Measurements from ENCODE around the gene NBPF15.
"Not testable (repeated sequence)": the region's sequence is repeated elsewhere in the genome, so short reads cannot be mapped to it uniquely, and the experiment has no call there.

Gene NBPF15

GRCh38 chr1:144439737-144440136 is 21.7 kb downstream of the NBPF15 start:
- not testable (repeated sequence) for H3K36me3 ChIP-seq (ENCODE audit: control insufficient read depth, insufficient read depth, low read length); H4K5ac ChIP-seq (ENCODE audit: low read length); H3K23ac ChIP-seq (ENCODE audit: low read length); H3K56ac ChIP-seq (ENCODE audit: low read length); H3K4me3 ChIP-seq (ENCODE audit: low read length); H3K79me1 ChIP-seq (ENCODE audit: low read length); H3K79me2 ChIP-seq (ENCODE audit: control insufficient read depth, insufficient read depth, low read length); H2BK15ac ChIP-seq (replicated peaks; ENCODE audit: low read depth); H3K27me3 ChIP-seq (ENCODE audit: insufficient read depth, low read length, poor library complexity); H3K9ac ChIP-seq (ENCODE audit: low read length); H2BK120ac ChIP-seq (ENCODE audit: low read depth, low read length); H2BK5ac ChIP-seq (ENCODE audit: low read length); H3K27ac ChIP-seq (ENCODE audit: low read depth, low read length); DNase-seq; H3K18ac ChIP-seq (ENCODE audit: low read length); H3K4me2 ChIP-seq (ENCODE audit: low read length); H4K8ac ChIP-seq (ENCODE audit: low read depth, low read length); H3K4me1 ChIP-seq (ENCODE audit: control insufficient read depth, low read depth, low read length); H2AK5ac ChIP-seq (ENCODE audit: low read length); H3K4ac ChIP-seq (ENCODE audit: low read depth, low read length)
- no CpG with 5 or more reads among the region's 7 CpGs for WGBS (ENCODE audit: extremely low coverage, insufficient coverage, low lambda C conversion rate)

- DNase-seq, result peak; percentile 88
- not testable (repeated sequence) for H4K5ac ChIP-seq (ENCODE audit: low read length); H3K79me2 ChIP-seq (ENCODE audit: control insufficient read depth, insufficient read depth, low read length); H3K18ac ChIP-seq (ENCODE audit: low read length); H3K4me2 ChIP-seq (ENCODE audit: low read length); H2BK120ac ChIP-seq (ENCODE audit: low read depth, low read length); H4K8ac ChIP-seq (ENCODE audit: low read depth, low read length); H3K4me3 ChIP-seq (ENCODE audit: low read length); H3K36me3 ChIP-seq (ENCODE audit: control insufficient read depth, insufficient read depth, low read length); H3K79me1 ChIP-seq (ENCODE audit: low read length); H3K27me3 ChIP-seq (ENCODE audit: insufficient read depth, low read length, poor library complexity); H3K23ac ChIP-seq (ENCODE audit: low read length); H3K4me1 ChIP-seq (ENCODE audit: control insufficient read depth, low read depth, low read length); H2BK15ac ChIP-seq (replicated peaks; ENCODE audit: low read depth); H2AK5ac ChIP-seq (ENCODE audit: low read length); H3K4ac ChIP-seq (ENCODE audit: low read depth, low read length); H2BK5ac ChIP-seq (ENCODE audit: low read length)
- Histone ChIP-seq H3K9ac (ENCODE audit: low read length) (peak overlapping the region; percentile 32), H3K56ac (ENCODE audit: low read length) (peak overlapping the region; percentile 42), H3K27ac (ENCODE audit: low read depth, low read length) (peak overlapping the region; percentile 36)
- WGBS (ENCODE audit: extremely low coverage, insufficient coverage, low lambda C conversion rate), result no CpG with 5 or more reads among the region's 46 CpGs
Observed at GRCh38 chr1:144418891-144419694, 42.4 kb downstream of the NBPF15 start.

- not testable (repeated sequence) for H3K79me2 ChIP-seq (ENCODE audit: control insufficient read depth, insufficient read depth, low read length); H3K56ac ChIP-seq (ENCODE audit: low read length); H4K8ac ChIP-seq (ENCODE audit: low read depth, low read length); H3K4me2 ChIP-seq (ENCODE audit: low read length); H3K4ac ChIP-seq (ENCODE audit: low read depth, low read length); H2BK15ac ChIP-seq (replicated peaks; ENCODE audit: low read depth); H4K5ac ChIP-seq (ENCODE audit: low read length); H2BK120ac ChIP-seq (ENCODE audit: low read depth, low read length); H3K27me3 ChIP-seq (ENCODE audit: insufficient read depth, low read length, poor library complexity); H3K9ac ChIP-seq (ENCODE audit: low read length); DNase-seq; H3K4me3 ChIP-seq (ENCODE audit: low read length); H3K4me1 ChIP-seq (ENCODE audit: control insufficient read depth, low read depth, low read length); H3K79me1 ChIP-seq (ENCODE audit: low read length); H3K23ac ChIP-seq (ENCODE audit: low read length); H3K18ac ChIP-seq (ENCODE audit: low read length); H3K27ac ChIP-seq (ENCODE audit: low read depth, low read length); H2AK5ac ChIP-seq (ENCODE audit: low read length); H3K36me3 ChIP-seq (ENCODE audit: control insufficient read depth, insufficient read depth, low read length); H2BK5ac ChIP-seq (ENCODE audit: low read length)
- WGBS (ENCODE audit: extremely low coverage, insufficient coverage, low lambda C conversion rate), result no CpG with 5 or more reads among the region's 26 CpGs
Observed at GRCh38 chr1:144413404-144414118, 47.9 kb downstream of the NBPF15 start.

- H3K9ac ChIP-seq (ENCODE audit: low read length), result peak overlapping the region; percentile 21
- not testable (repeated sequence) for H2BK15ac ChIP-seq (replicated peaks; ENCODE audit: low read depth); H3K79me2 ChIP-seq (ENCODE audit: control insufficient read depth, insufficient read depth, low read length); H3K4ac ChIP-seq (ENCODE audit: low read depth, low read length); H3K4me2 ChIP-seq (ENCODE audit: low read length); H3K27ac ChIP-seq (ENCODE audit: low read depth, low read length); H3K23ac ChIP-seq (ENCODE audit: low read length); H3K18ac ChIP-seq (ENCODE audit: low read length); H3K79me1 ChIP-seq (ENCODE audit: low read length); H2BK5ac ChIP-seq (ENCODE audit: low read length); H3K4me3 ChIP-seq (ENCODE audit: low read length); H3K27me3 ChIP-seq (ENCODE audit: insufficient read depth, low read length, poor library complexity); H2AK5ac ChIP-seq (ENCODE audit: low read length); H3K4me1 ChIP-seq (ENCODE audit: control insufficient read depth, low read depth, low read length); H3K36me3 ChIP-seq (ENCODE audit: control insufficient read depth, insufficient read depth, low read length); H4K8ac ChIP-seq (ENCODE audit: low read depth, low read length); H3K56ac ChIP-seq (ENCODE audit: low read length); H2BK120ac ChIP-seq (ENCODE audit: low read depth, low read length); H4K5ac ChIP-seq (ENCODE audit: low read length)
- no CpG with 5 or more reads among the region's 41 CpGs for WGBS (ENCODE audit: extremely low coverage, insufficient coverage, low lambda C conversion rate)
- peak; percentile 100 for DNase-seq
Observed at GRCh38 chr1:144412491-144413403, 48.7 kb downstream of the NBPF15 start.

GRCh38 chr1:144412068-144412471 is 49.4 kb downstream of the NBPF15 start:
- H3K56ac ChIP-seq (ENCODE audit: low read length); H3K18ac ChIP-seq (ENCODE audit: low read length); H3K4me2 ChIP-seq (ENCODE audit: low read length); H4K8ac ChIP-seq (ENCODE audit: low read depth, low read length); H3K9ac ChIP-seq (ENCODE audit: low read length); H2BK5ac ChIP-seq (ENCODE audit: low read length); H2BK120ac ChIP-seq (ENCODE audit: low read depth, low read length); H3K79me1 ChIP-seq (ENCODE audit: low read length); H3K4me1 ChIP-seq (ENCODE audit: control insufficient read depth, low read depth, low read length); H3K4me3 ChIP-seq (ENCODE audit: low read length); H3K4ac ChIP-seq (ENCODE audit: low read depth, low read length); H3K23ac ChIP-seq (ENCODE audit: low read length); H2AK5ac ChIP-seq (ENCODE audit: low read length); H4K5ac ChIP-seq (ENCODE audit: low read length); H3K27me3 ChIP-seq (ENCODE audit: insufficient read depth, low read length, poor library complexity); H3K79me2 ChIP-seq (ENCODE audit: control insufficient read depth, insufficient read depth, low read length); H3K27ac ChIP-seq (ENCODE audit: low read depth, low read length); H3K36me3 ChIP-seq (ENCODE audit: control insufficient read depth, insufficient read depth, low read length); H2BK15ac ChIP-seq (replicated peaks; ENCODE audit: low read depth): not testable (repeated sequence)
- no CpG with 5 or more reads among the region's 23 CpGs for WGBS (ENCODE audit: extremely low coverage, insufficient coverage, low lambda C conversion rate)
- DNase-seq, result peak; percentile 90
